Measurements from ENCODE around the gene MAL. TPM values are rescaled to one million over a fixed set of nuclear protein-coding genes. Genes with fewer than 3 reads are reported as not detected.

MAL gene
- polyA plus RNA-seq, 3 donors = 1.8 to 7.4 (median 3.8) TPM

GRCh38 chr2:94994914-94995552 lies 30.5 kb upstream of the MAL start:
- H3K27ac ChIP-seq (ENCODE audit: low read depth, low read length) = no peak overlapping the region
- WGBS, 3 donors = 91 to 93% (median 91%) methylated on average over 3 of the region's 3 CpGs

- 62 to 71% (median 65%) methylated on average over 6 to 7 of the region's 7 CpGs for WGBS, 3 donors
- H3K27ac ChIP-seq (ENCODE audit: low read depth, low read length) = no peak overlapping the region
Measured at GRCh38 chr2:94995553-94996304, 29.8 kb upstream of the MAL start.

GRCh38 chr2:94996305-94997100 lies 29.0 kb upstream of the MAL start:
- 53 to 74% (median 60%) methylated on average over 23 of the region's 23 CpGs for WGBS, 3 donors
- H3K27ac ChIP-seq (ENCODE audit: low read depth, low read length) = no peak overlapping the region

GRCh38 chr2:94997981-94998930 lies 27.3 kb upstream of the MAL start:
- 13 to 22% (median 20%) methylated on average over 54 of the region's 54 CpGs for WGBS, 3 donors
- H3K27ac ChIP-seq (ENCODE audit: low read depth, low read length) = no peak overlapping the region

GRCh38 chr2:94999431-94999883 lies 26.1 kb upstream of the MAL start:
- WGBS, 3 donors = 93% methylated on average over 7 of the region's 7 CpGs
- H3K27ac ChIP-seq (ENCODE audit: low read depth, low read length) = no peak overlapping the region

- H3K27ac ChIP-seq (ENCODE audit: low read depth, low read length) = no peak overlapping the region
- 71 to 80% (median 77%) methylated on average over 5 of the region's 5 CpGs for WGBS, 3 donors
Measured at GRCh38 chr2:95001051-95001562, 24.4 kb upstream of the MAL start.

GRCh38 chr2:95001701-95002100 lies 23.8 kb upstream of the MAL start:
- H3K27ac ChIP-seq (ENCODE audit: low read depth, low read length) = no peak overlapping the region
- WGBS, 3 donors = 86 to 91% (median 87%) methylated on average over 2 of the region's 2 CpGs

GRCh38 chr2:95002498-95002897 lies 23.0 kb upstream of the MAL start:
- no peak overlapping the region for H3K27ac ChIP-seq (ENCODE audit: low read depth, low read length)

GRCh38 chr2:95004287-95004686 lies 21.2 kb upstream of the MAL start:
- H3K27ac ChIP-seq (ENCODE audit: low read depth, low read length) = no peak overlapping the region
- 64 to 75% (median 66%) methylated on average over 5 of the region's 5 CpGs for WGBS, 3 donors

More at GRCh38 chr2:95002498-95002897, 23.0 kb upstream of the MAL start:
- WGBS, 3 donors = 82 to 90% (median 85%) methylated on average over 5 of the region's 5 CpGs

- WGBS, 3 donors = 49 to 56% (median 53%) methylated on average over 8 of the region's 8 CpGs
- no peak overlapping the region for H3K27ac ChIP-seq (ENCODE audit: low read depth, low read length)
Measured at GRCh38 chr2:95004711-95005110, 20.8 kb upstream of the MAL start.

- H3K27ac ChIP-seq (ENCODE audit: low read depth, low read length) = no peak overlapping the region
- WGBS, 3 donors = 83 to 90% (median 87%) methylated on average over 9 of the region's 9 CpGs
Measured at GRCh38 chr2:95005726-95006125, 19.8 kb upstream of the MAL start.

- WGBS, 3 donors = 49 to 85% (median 60%) methylated on average over 7 of the region's 7 CpGs
Measured at GRCh38 chr2:95006588-95006987, 18.9 kb upstream of the MAL start.

GRCh38 chr2:95007031-95007609 lies 18.4 kb upstream of the MAL start:
- 83 to 90% (median 86%) methylated on average over 12 of the region's 12 CpGs for WGBS, 3 donors

More at GRCh38 chr2:95006588-95006987, 18.9 kb upstream of the MAL start:
- no peak overlapping the region for H3K27ac ChIP-seq (ENCODE audit: low read depth, low read length)

GRCh38 chr2:95007822-95008221 lies 17.7 kb upstream of the MAL start:
- no peak overlapping the region for H3K27ac ChIP-seq (ENCODE audit: low read depth, low read length)
- 75 to 82% (median 77%) methylated on average over 8 of the region's 8 CpGs for WGBS, 3 donors

More at GRCh38 chr2:95007031-95007609, 18.4 kb upstream of the MAL start:
- H3K27ac ChIP-seq (ENCODE audit: low read depth, low read length) = no peak overlapping the region

- 69 to 77% (median 74%) methylated on average over 2 of the region's 2 CpGs for WGBS, 3 donors
Measured at GRCh38 chr2:95008306-95008705, 17.2 kb upstream of the MAL start.

GRCh38 chr2:95008996-95009395 lies 16.5 kb upstream of the MAL start:
- 50 to 75% (median 70%) methylated on average over 2 of the region's 2 CpGs for WGBS, 3 donors
- no peak overlapping the region for H3K27ac ChIP-seq (ENCODE audit: low read depth, low read length)

More at GRCh38 chr2:95008306-95008705, 17.2 kb upstream of the MAL start:
- no peak overlapping the region for H3K27ac ChIP-seq (ENCODE audit: low read depth, low read length)

GRCh38 chr2:95009412-95009811 lies 16.1 kb upstream of the MAL start:
- H3K27ac ChIP-seq (ENCODE audit: low read depth, low read length) = no peak overlapping the region
- 80 to 88% (median 80%) methylated on average over 5 of the region's 5 CpGs for WGBS, 3 donors
